CD4-positive, alpha-beta T cell (primary cell): Measurements from ENCODE around the gene KRT6B. TPM values are rescaled to one million over a fixed set of nuclear protein-coding genes. Genes with fewer than 3 reads are reported as not detected.

Experiments
- ATAC-seq: fragments of 200-7000 bp; cut with Tn5 transposase; one replicate; pipeline ENCODE4 v1.10.0; 2022; ENCODE audit warnings: mild to moderate bottlenecking; ENCODE audit not compliant: poor library complexity
- CTCF ChIA-PET: fragments of 350-600 bp; sonication (Branson Sonifier 250); formaldehyde crosslinking; loops from one replicate; lab custom pipeline; 2021; ENCODE audit warnings: antibody characterized with exemption, inconsistent platforms; lab: Charles Lee
- POLR2A ChIA-PET: fragments of 350-600 bp; sonication (Branson Sonifier 250); formaldehyde crosslinking; loops from one replicate; lab custom pipeline; 2021; ENCODE audit warnings: antibody characterized with exemption, inconsistent platforms; lab: Charles Lee
- DNase-seq, 14 experiments: peaks; one replicate each; pipeline ENCODE4 v3.0.0-alpha.2; 2013 to 2020; ENCODE audit warnings: mixed read lengths in 2 of 14
- H3K27ac ChIP-seq, 2 donors: one replicate each; pipeline versions ENCODE4 v1.5.1 to v1.7.0; 2013; ENCODE audit warnings: low read length in 2 of 2, low read depth in 1 of 2, mild to moderate bottlenecking in 1 of 2
- H3K27me3 ChIP-seq, 2 experiments: 1 replicate in 1 of 2; 2 replicates in 1 of 2; pipeline versions ENCODE4 v1.6.1 to v1.7.0; 2013; ENCODE audit warnings: low read length in 2 of 2, control low read depth in 1 of 2, mild to moderate bottlenecking in 1 of 2, moderate library complexity in 1 of 2; ENCODE audit not compliant: insufficient read depth in 2 of 2, control insufficient read depth in 1 of 2
- H3K36me3 ChIP-seq: one replicate; pipeline ENCODE4 v1.6.1; 2013; ENCODE audit warnings: low read length, control low read depth; ENCODE audit not compliant: insufficient read depth
- H3K4me1 ChIP-seq: one replicate; pipeline ENCODE4 v1.6.1; 2013; ENCODE audit warnings: low read length, control low read depth; ENCODE audit not compliant: insufficient read depth
- H3K4me3 ChIP-seq: one replicate; pipeline ENCODE4 v1.5.1; 2013; ENCODE audit warnings: mild to moderate bottlenecking, low read length, moderate library complexity
- H3K9me3 ChIP-seq, 2 experiments: 1 replicate in 1 of 2; 2 replicates in 1 of 2; pipeline versions ENCODE4 v1.6.1 to v1.7.0; 2013; ENCODE audit warnings: low read length in 2 of 2, mild to moderate bottlenecking in 2 of 2, control low read depth in 1 of 2, moderate library complexity in 1 of 2; ENCODE audit not compliant: control insufficient read depth in 1 of 2, insufficient read depth in 1 of 2
- H3K27ac Mint-ChIP-seq: one replicate; pipeline ENCODE4 v1.8.0; 2020; ENCODE audit warnings: mixed read lengths
- H3K27me3 Mint-ChIP-seq: one replicate; pipeline ENCODE4 v1.8.0; 2021; ENCODE audit warnings: mixed read lengths
- H3K36me3 Mint-ChIP-seq: one replicate; pipeline ENCODE4 v1.8.0; 2021; ENCODE audit warnings: low read depth, mixed read lengths
- H3K4me1 Mint-ChIP-seq: one replicate; pipeline ENCODE4 v1.8.0; 2021; ENCODE audit warnings: low read depth, mixed read lengths
- H3K4me3 Mint-ChIP-seq: one replicate; pipeline ENCODE4 v1.8.0; 2020; ENCODE audit warnings: mild to moderate bottlenecking, mixed read lengths
- H3K9me3 Mint-ChIP-seq: one replicate; pipeline ENCODE4 v1.8.0; 2020; ENCODE audit warnings: mixed read lengths
- CTCF ChIP-seq: fragments of 200-600 bp; IDR thresholded peaks from one replicate; pipeline ENCODE4 v1.8.0; 2022; ENCODE audit warnings: antibody characterized with exemption, mild to moderate bottlenecking
- intact Hi-C, 2 experiments: fragments of 100-400 bp; cut with DNase I in 1 of 2; cut with micrococcal nuclease in 1 of 2; formaldehyde crosslinking; loops; one replicate each; pipeline versions ENCODE4 v1.15.1 to v1.9.0; 2023 to 2025; cut with DNase I, micrococcal nuclease
- total RNA-seq, 174 experiments: library from RNA in 2 of 174; stranded (reverse) in 2 of 174; gene quantifications; one replicate each; pipeline ENCODE4 v1.2.3 and lab custom pipeline; 2021 to 2026

KRT6B gene
- total RNA-seq, 2 experiments from 2014 or later = not detected

- H3K27ac ChIP-seq = no peak overlapping the region
- peaks cover 7% of the 10 kb centered on the region for H3K27me3 Mint-ChIP-seq
- intact Hi-C loops = no loop called here
Measured at GRCh38 chr12:52499806-52500560, 48.0 kb upstream of the KRT6B start.

GRCh38 chr12:52498946-52499345 lies 47.0 kb upstream of the KRT6B start:
- Histone ChIP-seq H3K9me3 (no peaks in the 10 kb centered on the region), H3K4me3 (no peak overlapping the region), H3K27ac (no peak overlapping the region), H3K4me1 (no peaks in the 10 kb centered on the region), H3K27me3 (peaks cover 0 to 2% of the 10 kb centered on the region in 2 experiments), H3K36me3 (no peaks in the 10 kb centered on the region)
- POLR2A ChIA-PET = no interaction called here
- no peaks in the 10 kb centered on the region for H3K4me1 Mint-ChIP-seq
- no peak overlapping the region for H3K27ac Mint-ChIP-seq
- DNase-seq (no peak), ATAC-seq (no peak)
- H3K36me3 Mint-ChIP-seq = no peaks in the 10 kb centered on the region
- no peak for TF ChIP-seq CTCF
- no peak overlapping the region for H3K4me3 Mint-ChIP-seq
- H3K9me3 Mint-ChIP-seq = no peaks in the 10 kb centered on the region
- intact Hi-C loops = no loop called here
- H3K27me3 Mint-ChIP-seq = peaks cover 11% of the 10 kb centered on the region
- CTCF ChIA-PET = no interaction called here

More at GRCh38 chr12:52499806-52500560, 48.0 kb upstream of the KRT6B start:
- ChIA-PET CTCF (no interaction called here), POLR2A (no interaction called here)
- Mint-ChIP-seq H3K4me1 (no peaks in the 10 kb centered on the region), H3K36me3 (no peaks in the 10 kb centered on the region), H3K9me3 (no peaks in the 10 kb centered on the region), H3K4me3 (no peak overlapping the region), H3K27ac (no peak overlapping the region)
- no peak overlapping the region for H3K4me3 ChIP-seq
- TF ChIP-seq CTCF = no peak
- no peaks in the 10 kb centered on the region for H3K36me3 ChIP-seq
- H3K9me3 ChIP-seq = no peaks in the 10 kb centered on the region
- DNase-seq (no peak), ATAC-seq (no peak)
- no peaks in the 10 kb centered on the region for H3K4me1 ChIP-seq
- H3K27me3 ChIP-seq = peaks cover 0 to 2% of the 10 kb centered on the region in 2 experiments

GRCh38 chr12:52497975-52498374 lies 46.0 kb upstream of the KRT6B start:
- no peak overlapping the region for H3K4me3 Mint-ChIP-seq
- H3K27me3 Mint-ChIP-seq = peaks cover 18% of the 10 kb centered on the region
- Histone ChIP-seq H3K4me1 (no peaks in the 10 kb centered on the region), H3K4me3 (no peak overlapping the region), H3K27me3 (peaks cover 0 to 6% of the 10 kb centered on the region in 2 experiments), H3K36me3 (no peaks in the 10 kb centered on the region), H3K9me3 (no peaks in the 10 kb centered on the region), H3K27ac (no peak overlapping the region)
- no peak overlapping the region for H3K27ac Mint-ChIP-seq
- intact Hi-C loops = no loop called here
- no peaks in the 10 kb centered on the region for H3K36me3 Mint-ChIP-seq
- TF ChIP-seq CTCF = no peak
- no peaks in the 10 kb centered on the region for H3K9me3 Mint-ChIP-seq
- DNase-seq (no peak), ATAC-seq (no peak)
- POLR2A ChIA-PET = no interaction called here
- no peaks in the 10 kb centered on the region for H3K4me1 Mint-ChIP-seq
- CTCF ChIA-PET = no interaction called here
